ENCODE data around the gene BGN.

DNA sequence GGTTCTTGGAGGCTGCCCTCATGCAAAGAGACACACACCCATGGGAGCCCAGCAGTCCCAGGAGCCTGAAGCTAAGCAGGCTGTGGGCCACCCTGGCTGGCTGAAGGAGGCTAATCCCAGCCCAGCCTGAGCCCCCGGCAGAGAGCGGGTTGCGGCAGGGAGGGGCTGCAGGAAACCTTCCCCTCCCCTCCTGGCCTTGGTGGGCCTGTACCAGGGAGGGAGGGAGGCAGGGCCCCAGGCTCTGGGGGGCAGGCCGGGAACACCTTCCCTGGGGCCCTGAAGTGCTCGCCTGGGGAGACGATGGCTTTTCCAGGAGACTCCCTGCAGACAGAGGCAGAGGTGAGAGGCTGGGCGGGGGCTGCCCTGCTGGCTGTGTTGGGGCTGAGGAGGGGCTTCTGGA lies 3.7 kb downstream of the BGN start:
- TF ChIP-seq POLR2A (IDR thresholded peaks at IDR 0.05; ENCODE audit: low read length), result no peak
- no peak for TF ChIP-seq GATA1 (IDR thresholded peaks at IDR 0.05; ENCODE audit: low read depth, low read length)

All from erythroblast (primary cell).